Amniotic stem cell (primary cell): Measurements from ENCODE around the gene CNTN5.

Source experiments
- DNase-seq: peaks from one replicate; lab custom pipeline; 2025; lab: John Stamatoyannopoulos, UW

Gene CNTN5

GRCh38 chr11:99406345-99406744 lies 385.6 kb downstream of the CNTN5 start:
- DNase-seq, result no peak

- no peak for DNase-seq
Observed at GRCh38 chr11:99410636-99411035, 389.9 kb downstream of the CNTN5 start.

- DNase-seq, result no peak
Observed at GRCh38 chr11:99418927-99419720, 398.4 kb downstream of the CNTN5 start.

- no peak for DNase-seq
Observed at GRCh38 chr11:99419991-99420390, 399.2 kb downstream of the CNTN5 start.

DNA sequence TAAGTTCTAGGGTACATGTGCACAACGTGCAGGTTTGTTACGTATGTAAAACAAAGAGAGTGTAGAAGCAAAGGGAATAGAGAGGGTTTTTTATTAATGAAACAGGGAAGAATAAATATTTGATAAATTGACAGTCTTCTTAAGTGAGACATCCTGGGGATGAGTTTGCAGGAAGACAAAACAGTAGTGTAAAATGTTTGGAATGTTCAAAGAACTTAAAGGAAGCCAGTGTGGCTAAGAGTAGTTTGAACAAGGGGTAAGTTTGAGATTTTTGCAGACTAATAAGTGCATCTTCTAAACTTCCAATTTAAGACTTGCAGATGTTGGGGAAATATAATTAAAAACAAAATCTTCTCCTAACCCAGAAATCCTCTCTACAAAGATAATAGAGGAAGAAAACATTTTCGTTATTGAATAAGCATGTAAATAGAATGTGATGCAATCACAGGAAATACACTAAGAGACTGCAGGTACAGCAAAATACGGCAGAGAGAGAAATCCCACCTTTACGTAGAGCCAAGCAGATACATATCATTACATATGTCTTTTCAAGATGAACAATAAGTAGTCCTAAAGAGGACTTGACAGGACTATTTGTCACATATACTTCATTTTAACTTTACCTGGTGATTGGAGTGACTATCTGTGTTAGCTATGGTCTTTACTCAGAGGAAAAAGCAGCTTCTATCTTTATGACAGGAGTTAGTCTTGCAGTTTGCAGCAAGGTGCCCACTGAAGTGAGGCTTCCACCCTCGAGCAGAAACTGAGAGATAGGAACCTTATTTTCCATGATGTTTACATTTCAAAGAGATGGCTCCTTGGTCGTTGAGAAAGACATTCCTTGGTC lies 402.1 kb downstream of the CNTN5 start:
- DNase-seq, result no peak

- DNase-seq, result no peak
Observed at GRCh38 chr11:99423428-99423983, 402.8 kb downstream of the CNTN5 start.

- DNase-seq, result no peak
Observed at GRCh38 chr11:99424313-99425084, 403.8 kb downstream of the CNTN5 start.

GRCh38 chr11:99425596-99425995 lies 404.8 kb downstream of the CNTN5 start:
- DNase-seq, result no peak

DNA sequence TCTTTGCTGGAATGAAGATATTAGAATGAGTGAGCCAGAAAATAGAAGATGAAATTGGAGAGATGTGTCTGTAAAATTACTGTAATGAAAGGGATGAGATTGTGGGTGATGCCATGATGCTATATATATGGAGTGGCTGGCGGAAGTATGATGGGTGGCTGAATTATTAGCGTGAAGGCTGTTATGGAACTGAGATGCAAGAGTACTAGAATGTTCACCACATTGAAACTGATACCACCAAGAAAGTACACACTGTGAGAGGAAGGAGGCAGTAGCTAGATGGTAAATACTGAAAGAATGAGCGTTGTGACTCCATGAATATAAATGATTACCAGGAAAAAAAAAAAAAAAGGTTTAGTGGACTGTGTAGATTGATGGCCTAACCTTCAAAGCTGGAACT lies 411.9 kb downstream of the CNTN5 start:
- DNase-seq, result no peak

GRCh38 chr11:99443276-99443675 lies 422.5 kb downstream of the CNTN5 start:
- no peak for DNase-seq

DNA sequence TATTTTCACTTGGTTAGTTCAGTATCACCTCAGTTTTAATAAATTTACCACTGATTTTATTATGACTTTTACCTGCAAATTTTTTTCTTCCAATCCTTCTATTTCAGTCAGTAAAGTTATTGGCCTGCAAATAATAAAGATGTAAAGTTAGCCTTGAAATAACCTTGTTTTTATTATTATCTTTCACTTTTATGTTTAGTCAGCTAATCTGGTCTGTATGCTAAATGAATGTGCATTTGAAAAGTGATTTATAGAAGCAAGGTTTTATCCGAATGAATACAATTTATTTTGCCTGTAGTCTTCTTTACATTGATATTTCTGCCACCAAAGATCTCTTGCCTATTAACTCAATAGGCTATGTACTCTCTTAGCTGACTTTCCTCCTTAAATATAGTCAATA lies 425.7 kb downstream of the CNTN5 start:
- DNase-seq, result no peak

DNA sequence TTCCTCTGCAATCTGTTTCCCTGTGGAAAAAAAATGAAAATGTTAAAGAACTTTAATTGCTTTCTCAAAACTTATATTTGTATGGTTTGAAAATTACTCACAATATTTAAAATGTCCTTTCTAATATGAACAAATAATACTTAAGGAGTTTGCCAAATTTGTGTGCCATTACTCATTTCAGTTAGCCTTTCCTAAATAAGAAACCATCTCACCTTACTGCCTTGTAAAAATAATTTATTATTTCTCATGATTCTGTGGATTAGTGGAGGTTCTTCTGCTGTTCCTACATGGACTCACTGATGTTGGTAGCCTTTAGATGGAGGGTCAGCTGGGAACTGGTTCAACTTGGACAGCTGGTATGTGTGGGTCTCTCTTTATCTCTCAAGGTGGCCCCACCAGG lies 428.6 kb downstream of the CNTN5 start:
- no peak for DNase-seq

GRCh38 chr11:99452075-99452474 lies 431.3 kb downstream of the CNTN5 start:
- DNase-seq, result no peak

GRCh38 chr11:99461913-99462312 lies 441.2 kb downstream of the CNTN5 start:
- no peak for DNase-seq

- no peak for DNase-seq
Observed at GRCh38 chr11:99464985-99465384, 444.2 kb downstream of the CNTN5 start.

GRCh38 chr11:99489581-99489980 lies 468.8 kb downstream of the CNTN5 start:
- DNase-seq, result no peak

- no peak for DNase-seq
Observed at GRCh38 chr11:99494065-99494464, 473.3 kb downstream of the CNTN5 start.

- DNase-seq, result no peak
Observed at GRCh38 chr11:99501655-99502054, 480.9 kb downstream of the CNTN5 start.

DNA sequence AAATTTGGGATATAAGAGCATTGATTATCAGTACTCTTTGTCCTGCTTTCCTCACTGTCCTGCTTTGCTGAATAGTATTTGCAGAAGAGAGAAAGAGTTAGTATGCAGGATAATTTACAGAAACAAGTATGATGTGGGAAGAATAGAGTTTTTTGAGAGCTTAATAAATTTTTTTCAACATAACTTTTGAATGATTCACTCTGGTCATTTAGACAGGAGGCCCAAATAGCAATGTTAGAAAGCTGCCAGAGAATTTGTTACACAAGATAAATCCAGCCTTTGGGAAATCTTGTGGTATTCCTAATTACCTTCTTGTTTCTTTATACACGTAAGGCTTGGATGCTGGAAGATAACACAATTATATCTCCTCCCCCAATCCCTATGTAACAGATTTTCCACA lies 484.6 kb downstream of the CNTN5 start:
- DNase-seq, result no peak

DNA sequence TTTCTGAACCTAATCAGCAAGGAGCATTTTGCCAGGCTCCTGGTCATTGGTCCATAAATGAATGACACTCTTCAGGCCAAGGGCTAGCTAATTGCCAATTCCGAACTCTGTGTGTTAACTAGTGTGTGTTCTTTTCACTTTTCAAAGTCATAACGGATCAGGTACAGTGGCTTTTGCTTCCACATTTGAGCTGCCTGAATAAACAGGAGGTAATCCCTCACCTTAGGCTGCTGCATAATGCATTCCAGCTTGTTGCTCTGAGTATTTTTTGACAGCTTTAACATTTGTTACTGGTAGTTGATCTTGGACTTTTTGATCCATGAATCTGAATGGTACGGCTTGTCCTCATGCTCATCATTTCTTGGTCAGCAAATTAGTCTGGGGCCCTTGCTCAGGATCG lies 485.1 kb downstream of the CNTN5 start:
- no peak for DNase-seq

DNA sequence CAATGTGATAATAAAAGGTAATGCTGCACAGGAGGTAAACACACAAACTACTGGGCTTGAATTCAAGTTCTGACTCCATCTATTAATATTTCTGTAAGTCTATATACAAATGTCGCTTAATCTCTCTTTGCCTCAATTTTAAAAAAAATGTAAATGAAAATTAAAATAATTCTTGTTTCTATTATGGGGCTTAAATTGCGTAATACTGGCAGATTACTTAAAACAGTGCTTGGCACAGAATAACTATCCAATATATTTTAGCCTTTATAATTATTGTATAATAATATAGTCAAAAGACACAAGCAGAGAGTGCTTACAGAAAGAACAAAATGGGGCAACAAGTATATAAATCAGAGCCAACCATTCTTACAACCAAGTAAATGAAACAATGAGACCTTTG lies 489.1 kb downstream of the CNTN5 start:
- no peak for DNase-seq

DNA sequence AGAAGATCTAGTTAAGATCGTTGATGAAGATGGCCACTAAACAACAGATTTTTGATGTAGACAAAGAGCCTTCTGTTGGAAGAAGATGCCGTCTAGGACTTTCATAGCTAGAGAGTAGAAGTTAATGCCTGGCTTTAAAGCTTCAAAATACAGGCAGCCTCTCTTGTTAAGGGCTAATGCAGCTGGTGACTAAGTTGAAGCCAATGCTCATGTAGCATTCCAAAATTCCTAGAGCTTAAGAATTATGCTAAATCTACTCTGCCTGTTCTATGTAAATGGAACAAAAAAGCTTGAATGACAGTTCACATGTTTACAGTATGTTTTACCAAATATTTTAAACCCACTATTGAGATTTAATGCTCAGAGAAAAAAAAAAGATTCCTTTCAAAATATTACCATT lies 492.6 kb downstream of the CNTN5 start:
- DNase-seq, result no peak
